Cardiac ventricle fibroblast (primary cell): ENCODE data around the gene G2E3. TPM values are rescaled to one million over a fixed set of nuclear protein-coding genes. Genes with fewer than 3 reads are reported as not detected.

ENCODE experiments used
- total RNA-seq: library from RNA; depleted of rRNA; stranded (reverse); fragments of >200 nt; gene quantifications from 2 replicates; pipeline ENCODE4 v1.2.3, GENCODE V29; 2015

G2E3 gene
- 7.0 and 8.4 TPM in 2 replicates for total RNA-seq

DNA sequence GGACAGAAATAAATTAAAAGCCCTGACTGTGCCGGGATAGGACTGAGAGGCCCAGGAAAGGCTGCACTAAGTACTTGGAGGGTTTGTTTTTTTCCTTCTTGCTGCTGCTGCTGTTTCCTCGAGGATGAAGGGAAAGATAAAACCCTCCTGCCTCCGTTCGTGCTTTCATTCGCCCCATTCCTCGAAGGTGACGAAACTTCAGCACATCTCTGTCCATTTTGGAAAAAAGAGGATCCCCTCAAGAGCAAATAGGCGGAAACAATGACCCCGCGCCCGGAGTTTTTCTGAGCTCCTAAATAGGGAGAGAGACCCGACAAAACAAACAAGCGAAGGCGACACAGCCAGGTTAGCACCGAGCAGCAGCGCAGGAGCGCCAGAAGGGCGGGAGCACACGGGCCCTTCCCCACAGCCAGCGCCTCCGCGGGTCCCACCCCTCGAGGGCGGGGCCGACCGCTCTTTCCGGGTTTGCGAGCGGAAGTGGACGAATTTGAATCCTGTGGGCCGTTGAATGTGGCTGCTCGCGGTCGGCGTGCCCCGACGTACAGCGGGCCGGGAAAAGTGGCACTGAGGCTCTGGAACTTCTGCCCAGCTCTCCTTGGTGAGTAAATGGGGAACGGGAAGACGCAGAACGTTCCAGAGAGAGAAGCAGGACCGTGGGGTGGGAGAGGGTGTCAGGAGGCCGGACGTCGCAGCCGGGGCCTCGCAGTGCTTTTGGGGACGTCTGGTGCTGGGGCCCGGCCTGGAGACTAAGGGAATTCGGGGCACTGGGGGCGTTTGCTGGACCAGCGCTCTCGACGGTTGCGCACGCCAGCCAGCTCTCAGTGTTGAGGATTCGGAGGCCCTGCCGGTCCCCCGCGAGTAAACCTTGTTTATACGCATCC is at the start of gene G2E3:
G2E3 (plus strand) TSS at position 484 of the 881 bp plus-strand sequence. CDS start 21,922 bp downstream, outside the sequence.

DNA sequence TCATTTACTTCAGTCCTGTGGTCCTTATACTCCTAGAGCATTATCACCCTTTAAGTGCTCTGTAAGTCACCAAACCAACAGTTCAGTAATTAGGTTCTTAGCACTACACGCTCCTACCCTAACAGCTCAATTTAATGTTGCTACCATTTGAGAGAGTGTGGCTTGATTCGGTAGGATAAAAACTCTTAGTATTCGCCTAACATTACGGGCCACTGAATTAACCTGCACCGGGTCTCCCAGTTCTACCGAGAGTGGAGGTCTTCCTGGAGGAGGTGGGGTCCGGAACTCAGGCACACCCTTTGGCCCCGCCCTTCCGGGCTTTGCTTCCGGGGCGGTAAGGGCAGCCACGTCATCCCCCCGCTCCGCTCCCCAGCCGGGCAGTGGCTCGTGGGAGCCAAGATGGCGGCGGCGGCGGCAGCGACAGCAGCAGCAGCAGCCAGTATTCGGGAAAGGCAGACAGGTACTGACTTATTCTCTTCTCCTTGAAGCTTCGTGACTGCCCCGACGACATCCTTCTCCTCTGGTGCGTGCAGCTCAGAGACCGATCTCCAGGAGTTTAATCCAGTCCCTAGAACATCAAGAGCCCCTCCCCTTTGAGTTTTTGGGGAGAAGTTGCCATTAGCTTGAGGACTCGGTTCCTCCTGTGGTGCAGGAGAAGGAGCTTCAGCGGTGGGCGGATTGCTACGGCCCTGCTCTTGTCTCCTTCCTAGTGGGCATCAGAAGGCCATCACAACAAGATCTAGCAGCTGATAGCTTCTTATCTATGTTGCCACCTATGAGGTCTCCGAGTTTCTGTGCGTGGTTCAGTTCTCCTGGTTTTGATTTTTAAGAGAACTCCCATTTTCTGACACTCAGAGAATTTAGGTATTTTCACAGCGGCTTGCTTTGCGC is 63.2 kb downstream of the G2E3 start, which contains the start of gene SCFD1:
SCFD1 (plus strand) TSS at position 380 of the 891 bp plus-strand sequence; CDS start at position 400, 20 bp downstream.

Other genes starting within 250 kb of the G2E3 start
- 40.5 and 57.7 TPM in 2 replicates for gene SCFD1, start 63.2 kb downstream of the G2E3 start, total RNA-seq